CD4-positive, alpha-beta T cell treated with Interleukin-4 for 4 hours (primary cell): ENCODE measurements around the gene CAPN2.
"Not testable (repeated sequence)": the region's sequence is repeated elsewhere in the genome, so short reads cannot be mapped to it uniquely, and the experiment has no call there.

ENCODE experiments used
- DNase-seq: peaks from one replicate; pipeline ENCODE4 v3.0.0-alpha.2; 2020

CAPN2 gene

GRCh38 chr1:223717123-223717522 is 4.8 kb downstream of the CAPN2 start:
- DNase-seq = no peak

- peak; percentile 64 for DNase-seq
Observed at GRCh38 chr1:223717695-223718363, 5.5 kb downstream of the CAPN2 start.

GRCh38 chr1:223718850-223719249 is 6.5 kb downstream of the CAPN2 start:
- DNase-seq = no peak

GRCh38 chr1:223720971-223721591 is 8.7 kb downstream of the CAPN2 start:
- DNase-seq = no peak

GRCh38 chr1:223721658-223722607 is 9.6 kb downstream of the CAPN2 start:
- DNase-seq = no peak

GRCh38 chr1:223723351-223723904 is 11.1 kb downstream of the CAPN2 start:
- no peak for DNase-seq

- no peak for DNase-seq
Observed at GRCh38 chr1:223724376-223724775, 12.0 kb downstream of the CAPN2 start.

GRCh38 chr1:223725578-223725977 is 13.2 kb downstream of the CAPN2 start:
- DNase-seq = no peak

- DNase-seq = peak; percentile 98
Observed at GRCh38 chr1:223726380-223727001, 14.2 kb downstream of the CAPN2 start.

GRCh38 chr1:223727541-223727940 is 15.2 kb downstream of the CAPN2 start:
- no peak for DNase-seq

- DNase-seq = no peak
Observed at GRCh38 chr1:223729906-223730305, 17.6 kb downstream of the CAPN2 start.

- DNase-seq = no peak
Observed at GRCh38 chr1:223730479-223731132, 18.3 kb downstream of the CAPN2 start.

GRCh38 chr1:223731133-223731770 is 18.9 kb downstream of the CAPN2 start:
- no peak for DNase-seq

- no peak for DNase-seq
Observed at GRCh38 chr1:223732993-223733798, 20.9 kb downstream of the CAPN2 start.

GRCh38 chr1:223733898-223734852 is 21.8 kb downstream of the CAPN2 start:
- no peak for DNase-seq

- not testable (repeated sequence) for DNase-seq
Observed at GRCh38 chr1:223736638-223737037, 24.3 kb downstream of the CAPN2 start.

- no peak for DNase-seq
Observed at GRCh38 chr1:223737342-223737741, 25.0 kb downstream of the CAPN2 start.

- DNase-seq = no peak
Observed at GRCh38 chr1:223738465-223739365, 26.4 kb downstream of the CAPN2 start.
